Measurements from ENCODE around the gene KRTAP3-3. TPM values are rescaled to one million over a fixed set of nuclear protein-coding genes. Genes with fewer than 3 reads are reported as not detected.

Gene KRTAP3-3
- total RNA-seq, 3 donors from 2014 or later (not counting 1 experiment from before 2014, with no cell fraction given), result not detected

DNA sequence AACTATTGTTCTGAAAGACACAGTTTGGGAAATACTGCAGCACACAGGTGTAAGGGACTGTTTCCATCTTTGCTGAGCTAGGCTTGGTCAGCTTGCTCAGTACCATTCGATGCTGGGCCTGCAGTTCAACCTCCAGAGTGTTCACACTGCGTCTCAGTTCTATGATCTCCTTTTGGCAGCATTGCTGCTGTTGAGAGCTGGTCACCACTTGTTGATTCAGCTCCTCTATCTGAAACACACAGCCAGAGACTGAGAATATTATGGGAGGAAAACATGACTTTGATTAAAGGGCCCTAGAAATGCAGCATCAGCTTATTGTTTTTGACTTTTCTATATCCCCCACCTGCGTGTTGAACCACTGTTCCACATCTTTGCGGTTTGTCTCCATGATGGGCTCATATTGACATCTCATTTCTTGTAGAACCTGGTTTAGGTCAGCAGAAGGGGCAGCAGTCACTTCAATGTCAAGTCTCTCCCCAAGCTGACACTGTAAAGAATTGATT, 31.9 kb downstream of the KRTAP3-3 start:
- Mint-ChIP-seq H3K4me3 (no peak overlapping the region), H3K4me1 (no peaks in the 10 kb centered on the region), H3K27me3 (ENCODE audit: low read depth in 2 of 2) (peaks cover 10 to 22% of the 10 kb centered on the region in 2 donors), H3K27ac (no peak overlapping the region), H3K36me3 (no peaks in the 10 kb centered on the region), H3K9me3 (no peaks in the 10 kb centered on the region)
- H3K4me3 ChIP-seq (ENCODE audit: low read length), result no peak overlapping the region
- 79% methylated on average over 4 of the region's 4 CpGs for WGBS (ENCODE audit: insufficient coverage)
- TF ChIP-seq, protein P1, sequence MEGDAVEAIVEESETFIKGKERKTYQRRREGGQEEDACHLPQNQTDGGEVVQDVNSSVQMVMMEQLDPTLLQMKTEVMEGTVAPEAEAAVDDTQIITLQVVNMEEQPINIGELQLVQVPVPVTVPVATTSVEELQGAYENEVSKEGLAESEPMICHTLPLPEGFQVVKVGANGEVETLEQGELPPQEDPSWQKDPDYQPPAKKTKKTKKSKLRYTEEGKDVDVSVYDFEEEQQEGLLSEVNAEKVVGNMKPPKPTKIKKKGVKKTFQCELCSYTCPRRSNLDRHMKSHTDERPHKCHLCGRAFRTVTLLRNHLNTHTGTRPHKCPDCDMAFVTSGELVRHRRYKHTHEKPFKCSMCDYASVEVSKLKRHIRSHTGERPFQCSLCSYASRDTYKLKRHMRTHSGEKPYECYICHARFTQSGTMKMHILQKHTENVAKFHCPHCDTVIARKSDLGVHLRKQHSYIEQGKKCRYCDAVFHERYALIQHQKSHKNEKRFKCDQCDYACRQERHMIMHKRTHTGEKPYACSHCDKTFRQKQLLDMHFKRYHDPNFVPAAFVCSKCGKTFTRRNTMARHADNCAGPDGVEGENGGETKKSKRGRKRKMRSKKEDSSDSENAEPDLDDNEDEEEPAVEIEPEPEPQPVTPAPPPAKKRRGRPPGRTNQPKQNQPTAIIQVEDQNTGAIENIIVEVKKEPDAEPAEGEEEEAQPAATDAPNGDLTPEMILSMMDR (IDR thresholded peaks at IDR 0.05), result no peak
- H3K27ac ChIP-seq (ENCODE audit: low read length), result no peak overlapping the region
- H3K36me3 ChIP-seq (ENCODE audit: control insufficient read depth, insufficient read depth, low read length), result no peaks in the 10 kb centered on the region
- no peak for ATAC-seq
- intact Hi-C loops (cut with micrococcal nuclease), result no loop called here
- no peaks in the 10 kb centered on the region for H3K27me3 ChIP-seq (ENCODE audit: control insufficient read depth, insufficient read depth, low read length)
- H3K9me3 ChIP-seq (ENCODE audit: control insufficient read depth, insufficient read depth, low read length), result no peaks in the 10 kb centered on the region
- DNase-seq, result no peak
- H3K4me1 ChIP-seq (ENCODE audit: control insufficient read depth, insufficient read depth, low read length), result no peaks in the 10 kb centered on the region

DNA sequence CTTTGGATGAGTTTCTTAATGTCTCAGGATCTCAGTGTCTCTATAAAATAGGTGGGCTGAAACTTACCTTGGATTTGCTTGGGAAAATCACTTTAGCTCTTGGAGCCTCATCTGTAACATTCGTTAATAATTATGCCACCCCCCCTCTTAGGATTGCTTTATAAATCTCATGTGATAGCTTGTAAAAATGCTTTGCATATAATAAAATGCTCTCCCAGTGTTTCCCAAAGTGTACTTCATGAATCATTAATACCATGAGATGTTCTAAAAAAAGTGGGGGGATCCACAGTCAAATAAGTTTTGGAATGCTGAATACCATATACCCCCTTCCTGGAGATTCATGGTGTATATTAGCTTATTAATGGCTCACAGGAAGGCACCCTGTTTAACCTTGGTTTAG, 32.4 kb downstream of the KRTAP3-3 start:
- Mint-ChIP-seq H3K4me3 (no peak overlapping the region), H3K4me1 (no peaks in the 10 kb centered on the region)
- TF ChIP-seq, protein P1 (IDR thresholded peaks at IDR 0.05), result no peak

DNA sequence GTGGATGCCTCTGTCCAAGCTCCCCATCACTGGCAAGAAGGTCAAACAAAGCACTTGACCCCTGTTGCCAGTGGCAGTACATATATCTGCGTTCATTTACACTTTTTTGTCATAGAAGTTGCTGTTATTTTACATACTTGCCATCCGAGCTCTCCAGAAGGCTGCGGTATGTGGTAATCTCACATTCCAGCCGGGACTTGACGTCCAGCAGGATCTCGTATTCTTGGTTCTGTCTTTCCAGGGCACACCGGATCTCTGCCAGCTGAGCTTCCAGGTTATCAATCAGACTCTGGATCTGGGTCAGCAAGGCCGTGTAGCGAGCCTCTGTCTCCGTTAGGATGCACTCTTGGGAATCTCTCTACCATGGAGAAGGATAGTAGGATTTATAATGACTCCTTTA, 33.8 kb downstream of the KRTAP3-3 start:
- Histone ChIP-seq H3K36me3 (ENCODE audit: control insufficient read depth, insufficient read depth, low read length) (no peaks in the 10 kb centered on the region), H3K27me3 (ENCODE audit: control insufficient read depth, insufficient read depth, low read length) (no peaks in the 10 kb centered on the region), H3K27ac (ENCODE audit: low read length) (no peak overlapping the region), H3K4me3 (ENCODE audit: low read length) (no peak overlapping the region), H3K9me3 (ENCODE audit: control insufficient read depth, insufficient read depth, low read length) (no peaks in the 10 kb centered on the region), H3K4me1 (ENCODE audit: control insufficient read depth, insufficient read depth, low read length) (no peaks in the 10 kb centered on the region)
- Mint-ChIP-seq H3K27me3 (ENCODE audit: low read depth in 2 of 2) (peaks cover 10 to 29% of the 10 kb centered on the region in 2 donors), H3K27ac (no peak overlapping the region), H3K4me3 (no peak overlapping the region), H3K4me1 (no peaks in the 10 kb centered on the region), H3K36me3 (no peaks in the 10 kb centered on the region), H3K9me3 (no peaks in the 10 kb centered on the region)
- DNase-seq (no peak), ATAC-seq (no peak)
- WGBS (ENCODE audit: insufficient coverage), result 95% methylated on average over 10 of the region's 10 CpGs
- intact Hi-C loops (cut with micrococcal nuclease), result no loop called here
- TF ChIP-seq, protein P1 (IDR thresholded peaks at IDR 0.05), result no peak

More for the DNA sequence above, 32.4 kb downstream of the KRTAP3-3 start:
- H3K27me3 ChIP-seq (ENCODE audit: control insufficient read depth, insufficient read depth, low read length), result no peaks in the 10 kb centered on the region
- H3K36me3 ChIP-seq (ENCODE audit: control insufficient read depth, insufficient read depth, low read length), result no peaks in the 10 kb centered on the region
- intact Hi-C loops (cut with micrococcal nuclease), result no loop called here
- no peak overlapping the region for H3K27ac Mint-ChIP-seq
- H3K27me3 Mint-ChIP-seq (ENCODE audit: low read depth in 2 of 2), result peaks cover 10 to 25% of the 10 kb centered on the region in 2 donors
- H3K9me3 Mint-ChIP-seq, result no peaks in the 10 kb centered on the region
- ATAC-seq (no peak), DNase-seq (no peak)
- no CpG with 5 or more reads among the region's 1 CpG for WGBS (ENCODE audit: insufficient coverage)
- no peak overlapping the region for H3K4me3 ChIP-seq (ENCODE audit: low read length)
- no peaks in the 10 kb centered on the region for H3K9me3 ChIP-seq (ENCODE audit: control insufficient read depth, insufficient read depth, low read length)
- H3K4me1 ChIP-seq (ENCODE audit: control insufficient read depth, insufficient read depth, low read length), result no peaks in the 10 kb centered on the region
- no peak overlapping the region for H3K27ac ChIP-seq (ENCODE audit: low read length)
- no peaks in the 10 kb centered on the region for H3K36me3 Mint-ChIP-seq
